K562 (cell line): Measurements from ENCODE around the gene RARG. TPM values are rescaled to one million over a fixed set of nuclear protein-coding genes. Genes with fewer than 3 reads are reported as not detected.

Source experiments
- ATF7 ChIP-seq: fragments of 450-650 bp; IDR thresholded peaks from 2 replicates; pipeline ENCODE4 v1.7.1; 2014; ENCODE audit warnings: mild to moderate bottlenecking, moderate library complexity
- BMI1 ChIP-seq: fragments of 150-350 bp; IDR thresholded peaks from 2 replicates; pipeline ENCODE4 v1.6.1; 2014; ENCODE audit warnings: low read length
- CC2D1A ChIP-seq: fragments of 450-650 bp; IDR thresholded peaks from 2 replicates; pipeline ENCODE4 v1.6.1; 2017; ENCODE audit warnings: mild to moderate bottlenecking
- HDAC3 ChIP-seq: fragments of 450-650 bp; IDR thresholded peaks from 2 replicates; pipeline ENCODE4 v1.6.1; 2018; ENCODE audit warnings: borderline replicate concordance, mild to moderate bottlenecking, moderate library complexity; ENCODE audit not compliant: partially characterized antibody
- KLF16 ChIP-seq: IDR thresholded peaks from 2 replicates; pipeline ENCODE4 v1.6.1; 2016; ENCODE audit warnings: antibody characterized with exemption
- NFIX ChIP-seq: fragments of 250-450 bp; sonication (Bioruptor Pico); IDR thresholded peaks from 2 replicates; pipeline ENCODE4 v1.4.0; 2020; ENCODE audit warnings: low read depth, mild to moderate bottlenecking, moderate library complexity
- PML ChIP-seq: IDR thresholded peaks from 2 replicates; pipeline ENCODE4 v1.6.1; 2012; ENCODE audit warnings: low read length, inconsistent platforms
- PTRF ChIP-seq: fragments of 450-650 bp; IDR thresholded peaks from 2 replicates; pipeline ENCODE4 v1.6.1; 2016; ENCODE audit warnings: mild to moderate bottlenecking, missing genetic modification characterization, missing compliant biosample characterization
- RB1 ChIP-seq: fragments of 450-650 bp; IDR thresholded peaks from 2 replicates; pipeline ENCODE4 v1.6.1; 2017; ENCODE audit warnings: low read depth, mild to moderate bottlenecking
- SIN3B ChIP-seq: fragments of 450-650 bp; IDR thresholded peaks from 2 replicates; pipeline ENCODE4 v1.6.1; 2017; ENCODE audit warnings: low read depth, mild to moderate bottlenecking, moderate library complexity
- SMAD1 ChIP-seq: fragments of 150-350 bp; IDR thresholded peaks from 2 replicates; pipeline ENCODE4 v1.6.1; 2014; ENCODE audit warnings: low read length, low read depth; ENCODE audit not compliant: partially characterized antibody
- TSC22D4 ChIP-seq: fragments of 450-650 bp; IDR thresholded peaks from 2 replicates; pipeline ENCODE4 v1.6.1; 2016; ENCODE audit warnings: missing genetic modification characterization, missing biosample characterization, control low read depth
- ZNF134 ChIP-seq: fragments of 250-450 bp; sonication (Bioruptor Pico); conservative IDR thresholded peaks from 2 replicates; pipeline ENCODE4 v1.4.0; 2020
- ZNF239 ChIP-seq: fragments of 250-450 bp; sonication (Bioruptor Pico); IDR thresholded peaks from 2 replicates; pipeline ENCODE4 v1.4.0; 2020; ENCODE audit warnings: mild to moderate bottlenecking
- ZNF311 ChIP-seq: fragments of 250-450 bp; sonication (Bioruptor Pico); IDR thresholded peaks from 2 replicates; pipeline ENCODE4 v1.4.0; 2020; ENCODE audit warnings: mild to moderate bottlenecking, moderate library complexity
- ZNF717 ChIP-seq: fragments of 250-450 bp; sonication (Bioruptor Pico); IDR thresholded peaks from 2 replicates; pipeline ENCODE4 v1.5.0; 2021
- polyA plus RNA-seq, 8 experiments: library from polyadenylated mRNA; depleted of rRNA in 4 of 8; stranded (reverse) in 5 of 8; unstranded in 3 of 8; fragments of >200 nt; fragmentation: Nextera tagmentation in 2 of 8; fragmentation: Illumina TruSeq in 1 of 8; extraction: Ambion mirVana in 2 of 8; extraction: Trizol in 1 of 8; gene quantifications; 2 replicates each; pipeline versions ENCODE4 v1.2.1 to v1.2.3, GENCODE V29; 2011 to 2014; ENCODE audit warnings: inconsistent platforms in 1 of 8, missing spikeins in 1 of 8
- total RNA-seq, 7 experiments: library from RNA; depleted of rRNA in 6 of 7; stranded (reverse); fragments of >200 nt in 6 of 7; fragmentation: Illumina TruSeq in 2 of 7; extraction: Trizol in 2 of 7; gene quantifications; 2 replicates each; pipeline versions ENCODE4 v1.2.1 to v1.2.3, GENCODE V29; 2011 to 2021; ENCODE audit warnings: low replicate concordance in 1 of 7
- TF ChIP-seq, protein P1 (sequence below): sonication (generic); formaldehyde crosslinking; IDR thresholded peaks from 2 replicates; pipeline ENCODE4 v1.8.0; 2022; ENCODE audit warnings: missing genetic modification reagents, mild to moderate bottlenecking, borderline replicate concordance
- TF ChIP-seq, protein P2 (sequence below): fragments of 250-450 bp; sonication (Bioruptor Pico); IDR thresholded peaks from 2 replicates; pipeline ENCODE4 v1.8.0; 2021; ENCODE audit warnings: moderate library complexity, mild to moderate bottlenecking, inconsistent platforms
- TF ChIP-seq, protein P3 (sequence below): fragments of 250-450 bp; sonication (Bioruptor Pico); IDR thresholded peaks from 2 replicates; pipeline ENCODE4 v1.8.0; 2021; ENCODE audit warnings: borderline replicate concordance, mild to moderate bottlenecking, moderate library complexity; ENCODE audit not compliant: poor library complexity, severe bottlenecking
- TF ChIP-seq, protein P4 (sequence below): fragments of 150-350 bp; conservative IDR thresholded peaks from 2 replicates; pipeline ENCODE4 v1.6.1; 2014; ENCODE audit warnings: low read length
- TF ChIP-seq, protein P5 (sequence below): sonication (generic); formaldehyde crosslinking; IDR thresholded peaks from 2 replicates; pipeline ENCODE4 v1.8.0; 2023; ENCODE audit warnings: mild to moderate bottlenecking, missing genetic modification reagents

The RARG gene
- total and polyA plus RNA-seq, 9 of the 15 experiments (the other 6 are each of a cell fraction or from before 2014, with no cell fraction given) = 0.18 to 7.6 (median 3.8) TPM

DNA sequence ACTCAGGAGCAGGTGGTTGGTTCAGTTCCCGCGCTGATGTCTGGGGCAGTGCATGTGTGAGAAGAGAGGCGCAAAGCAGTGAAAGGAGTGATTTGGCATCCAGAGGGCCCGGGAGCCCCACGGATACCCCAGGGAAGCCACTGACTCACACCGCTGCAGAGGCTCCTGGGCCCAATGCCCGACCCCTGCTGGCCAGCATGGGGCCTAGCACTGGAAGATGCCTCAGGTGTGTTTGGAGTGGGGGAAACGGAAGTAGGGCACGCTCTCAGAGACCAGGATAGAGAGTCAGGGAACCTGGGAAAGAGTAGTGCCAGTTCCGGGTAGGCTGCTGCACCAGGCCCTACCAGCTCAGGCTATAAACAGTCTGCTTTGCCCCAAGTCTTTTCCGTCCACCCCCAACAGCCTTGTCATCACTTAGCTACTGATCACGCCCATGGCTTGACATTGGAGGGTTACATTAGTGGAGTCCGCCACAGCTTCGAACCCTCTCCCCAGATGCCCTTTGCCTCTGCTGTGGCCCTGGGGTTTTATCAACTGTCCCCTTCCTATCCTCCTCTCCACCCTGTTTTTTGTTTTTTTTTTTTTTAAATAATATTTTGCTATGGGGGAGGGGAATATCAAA lies 41.8 kb downstream of the RARG start (continued):
- no peak for TF ChIP-seq HDAC3
- TF ChIP-seq RB1 = no peak
- TF ChIP-seq, protein P1, sequence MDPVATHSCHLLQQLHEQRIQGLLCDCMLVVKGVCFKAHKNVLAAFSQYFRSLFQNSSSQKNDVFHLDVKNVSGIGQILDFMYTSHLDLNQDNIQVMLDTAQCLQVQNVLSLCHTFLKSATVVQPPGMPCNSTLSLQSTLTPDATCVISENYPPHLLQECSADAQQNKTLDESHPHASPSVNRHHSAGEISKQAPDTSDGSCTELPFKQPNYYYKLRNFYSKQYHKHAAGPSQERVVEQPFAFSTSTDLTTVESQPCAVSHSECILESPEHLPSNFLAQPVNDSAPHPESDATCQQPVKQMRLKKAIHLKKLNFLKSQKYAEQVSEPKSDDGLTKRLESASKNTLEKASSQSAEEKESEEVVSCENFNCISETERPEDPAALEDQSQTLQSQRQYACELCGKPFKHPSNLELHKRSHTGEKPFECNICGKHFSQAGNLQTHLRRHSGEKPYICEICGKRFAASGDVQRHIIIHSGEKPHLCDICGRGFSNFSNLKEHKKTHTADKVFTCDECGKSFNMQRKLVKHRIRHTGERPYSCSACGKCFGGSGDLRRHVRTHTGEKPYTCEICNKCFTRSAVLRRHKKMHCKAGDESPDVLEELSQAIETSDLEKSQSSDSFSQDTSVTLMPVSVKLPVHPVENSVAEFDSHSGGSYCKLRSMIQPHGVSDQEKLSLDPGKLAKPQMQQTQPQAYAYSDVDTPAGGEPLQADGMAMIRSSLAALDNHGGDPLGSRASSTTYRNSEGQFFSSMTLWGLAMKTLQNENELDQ (CRISPR knock-in tag) = no peak
- no peak for TF ChIP-seq BMI1
- no peak for TF ChIP-seq PML
- TF ChIP-seq SMAD1 = no peak
- TF ChIP-seq, protein P2, sequence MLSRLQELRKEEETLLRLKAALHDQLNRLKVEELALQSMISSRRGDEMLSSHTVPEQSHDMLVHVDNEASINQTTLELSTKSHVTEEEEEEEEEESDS = no peak
- no peak for TF ChIP-seq NFIX (CRISPR knock-in tag)
- no peak for TF ChIP-seq ZNF311 (CRISPR knock-in tag)
- no peak for TF ChIP-seq ATF7
- no peak for TF ChIP-seq ZNF717
- TF ChIP-seq, protein P3, sequence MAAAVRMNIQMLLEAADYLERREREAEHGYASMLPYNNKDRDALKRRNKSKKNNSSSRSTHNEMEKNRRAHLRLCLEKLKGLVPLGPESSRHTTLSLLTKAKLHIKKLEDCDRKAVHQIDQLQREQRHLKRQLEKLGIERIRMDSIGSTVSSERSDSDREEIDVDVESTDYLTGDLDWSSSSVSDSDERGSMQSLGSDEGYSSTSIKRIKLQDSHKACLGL (CRISPR knock-in tag) = no peak
- no peak for TF ChIP-seq ZNF134 (CRISPR knock-in tag)
- no peak for TF ChIP-seq TSC22D4
- TF ChIP-seq SIN3B = no peak
- TF ChIP-seq, protein P4, sequence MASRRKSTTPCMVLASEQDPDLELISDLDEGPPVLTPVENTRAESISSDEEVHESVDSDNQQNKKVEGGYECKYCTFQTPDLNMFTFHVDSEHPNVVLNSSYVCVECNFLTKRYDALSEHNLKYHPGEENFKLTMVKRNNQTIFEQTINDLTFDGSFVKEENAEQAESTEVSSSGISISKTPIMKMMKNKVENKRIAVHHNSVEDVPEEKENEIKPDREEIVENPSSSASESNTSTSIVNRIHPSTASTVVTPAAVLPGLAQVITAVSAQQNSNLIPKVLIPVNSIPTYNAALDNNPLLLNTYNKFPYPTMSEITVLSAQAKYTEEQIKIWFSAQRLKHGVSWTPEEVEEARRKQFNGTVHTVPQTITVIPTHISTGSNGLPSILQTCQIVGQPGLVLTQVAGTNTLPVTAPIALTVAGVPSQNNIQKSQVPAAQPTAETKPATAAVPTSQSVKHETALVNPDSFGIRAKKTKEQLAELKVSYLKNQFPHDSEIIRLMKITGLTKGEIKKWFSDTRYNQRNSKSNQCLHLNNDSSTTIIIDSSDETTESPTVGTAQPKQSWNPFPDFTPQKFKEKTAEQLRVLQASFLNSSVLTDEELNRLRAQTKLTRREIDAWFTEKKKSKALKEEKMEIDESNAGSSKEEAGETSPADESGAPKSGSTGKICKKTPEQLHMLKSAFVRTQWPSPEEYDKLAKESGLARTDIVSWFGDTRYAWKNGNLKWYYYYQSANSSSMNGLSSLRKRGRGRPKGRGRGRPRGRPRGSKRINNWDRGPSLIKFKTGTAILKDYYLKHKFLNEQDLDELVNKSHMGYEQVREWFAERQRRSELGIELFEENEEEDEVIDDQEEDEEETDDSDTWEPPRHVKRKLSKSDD = no peak
- TF ChIP-seq PTRF = no peak
- 0 out of 2 replicates have a peak, but pooled peaks have one; percentile 13 for TF ChIP-seq KLF16
- TF ChIP-seq, protein P5, sequence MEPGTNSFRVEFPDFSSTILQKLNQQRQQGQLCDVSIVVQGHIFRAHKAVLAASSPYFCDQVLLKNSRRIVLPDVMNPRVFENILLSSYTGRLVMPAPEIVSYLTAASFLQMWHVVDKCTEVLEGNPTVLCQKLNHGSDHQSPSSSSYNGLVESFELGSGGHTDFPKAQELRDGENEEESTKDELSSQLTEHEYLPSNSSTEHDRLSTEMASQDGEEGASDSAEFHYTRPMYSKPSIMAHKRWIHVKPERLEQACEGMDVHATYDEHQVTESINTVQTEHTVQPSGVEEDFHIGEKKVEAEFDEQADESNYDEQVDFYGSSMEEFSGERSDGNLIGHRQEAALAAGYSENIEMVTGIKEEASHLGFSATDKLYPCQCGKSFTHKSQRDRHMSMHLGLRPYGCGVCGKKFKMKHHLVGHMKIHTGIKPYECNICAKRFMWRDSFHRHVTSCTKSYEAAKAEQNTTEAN (CRISPR knock-in tag) = no peak
- no peak for TF ChIP-seq CC2D1A
- TF ChIP-seq ZNF239 (CRISPR knock-in tag) = no peak
